BJ (cell line): ENCODE data around the gene IGSF11. TPM values are rescaled to one million over a fixed set of nuclear protein-coding genes. Genes with fewer than 3 reads are reported as not detected.

Source experiments
- CTCF ChIA-PET: fragments of 350-600 bp; formaldehyde crosslinking; extraction: SDS; loops from one replicate; lab custom pipeline; 2021; ENCODE audit warnings: antibody characterized with exemption, inconsistent platforms; lab: Yijun Ruan, JAX
- POLR2A ChIA-PET: fragments of 300-600 bp; sonication (Branson Sonifier 250); formaldehyde crosslinking; extraction: SDS; loops from one replicate; lab custom pipeline; 2021; ENCODE audit warnings: antibody characterized with exemption; lab: Charles Lee
- DNase-seq: peaks from one replicate; pipeline ENCODE4 v3.0.0-alpha.2; 2011; ENCODE audit warnings: low read depth
- H3K27me3 ChIP-seq: 2 replicates; pipeline ENCODE4 v1.6.0; 2011; ENCODE audit warnings: low read length; ENCODE audit not compliant: control insufficient read depth, insufficient read depth
- H3K36me3 ChIP-seq: 2 replicates; pipeline ENCODE4 v1.5.1; 2011; ENCODE audit warnings: low read length; ENCODE audit not compliant: control insufficient read depth, insufficient read depth
- H3K4me3 ChIP-seq: 2 replicates; pipeline ENCODE4 v1.5.1; 2011; ENCODE audit warnings: low read depth, mild to moderate bottlenecking, control low read depth, low read length
- polyA plus RNA-seq: library from polyadenylated mRNA; depleted of rRNA; stranded (reverse); fragments of >200 nt; gene quantifications from 2 replicates; pipeline ENCODE4 v1.2.3, GENCODE V29; 2011
- TF ChIP-seq, protein P1 (sequence below): IDR thresholded peaks from 2 replicates; pipeline ENCODE4 v1.5.1; 2011; ENCODE audit warnings: low read depth, mild to moderate bottlenecking, control low read depth, inconsistent platforms, low read length, moderate library complexity; ENCODE audit not compliant: insufficient read depth

Gene IGSF11
- polyA plus RNA-seq, 1 experiment: 0.20 TPM

DNA sequence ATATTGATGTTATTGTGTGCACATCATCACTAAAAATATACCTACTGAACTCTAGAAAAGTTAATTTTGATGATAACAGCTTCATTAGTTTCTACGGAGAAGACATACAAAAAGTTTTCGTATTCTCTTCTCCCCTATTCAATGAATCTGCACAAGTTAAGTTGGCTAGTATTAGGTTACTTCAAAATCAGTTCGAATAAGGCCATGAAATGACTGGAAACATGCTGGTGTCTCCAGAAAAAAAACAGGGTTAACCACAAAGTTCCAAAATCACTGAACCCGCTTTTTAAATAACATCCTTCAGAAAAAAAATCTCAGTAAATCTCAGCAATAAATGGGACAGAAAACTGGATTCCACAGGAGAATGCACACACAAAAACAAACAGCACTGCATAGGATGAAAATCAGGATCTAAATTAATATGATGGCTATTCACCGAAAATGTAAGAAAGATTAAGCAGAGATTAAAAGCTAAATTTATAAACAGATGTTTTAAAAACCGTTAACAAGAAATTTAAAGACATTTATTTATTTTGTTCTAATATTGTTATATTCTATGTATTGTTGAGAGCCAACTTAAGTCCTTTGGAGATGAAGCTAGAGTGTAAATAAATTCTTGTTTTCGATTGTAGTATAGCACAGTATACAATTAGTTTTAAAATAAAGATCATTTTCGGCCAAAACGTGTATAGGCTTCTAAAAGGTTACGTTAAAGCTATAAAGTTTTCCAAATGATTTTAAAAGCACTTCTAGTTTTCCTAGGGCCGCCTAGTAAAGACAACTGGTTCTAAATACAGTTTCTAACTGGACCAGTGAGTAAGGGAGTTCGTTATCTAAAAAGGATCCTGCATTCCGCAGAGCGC lies 1.0 kb downstream of the IGSF11 start:
- Histone ChIP-seq H3K4me3 (no peak overlapping the region), H3K27me3 (peaks cover 13% of the 10 kb centered on the region), H3K36me3 (no peaks in the 10 kb centered on the region)
- CTCF ChIA-PET: interaction anchor here (1.2 to 3.2 kb wide), 4 partner anchors 22 to 154 kb away, joined by 3 to 35 read pairs (median 4); no protein-coding TSS in a partner anchor
- POLR2A ChIA-PET: no interaction called here
- DNase-seq: no peak
- TF ChIP-seq, protein P1, sequence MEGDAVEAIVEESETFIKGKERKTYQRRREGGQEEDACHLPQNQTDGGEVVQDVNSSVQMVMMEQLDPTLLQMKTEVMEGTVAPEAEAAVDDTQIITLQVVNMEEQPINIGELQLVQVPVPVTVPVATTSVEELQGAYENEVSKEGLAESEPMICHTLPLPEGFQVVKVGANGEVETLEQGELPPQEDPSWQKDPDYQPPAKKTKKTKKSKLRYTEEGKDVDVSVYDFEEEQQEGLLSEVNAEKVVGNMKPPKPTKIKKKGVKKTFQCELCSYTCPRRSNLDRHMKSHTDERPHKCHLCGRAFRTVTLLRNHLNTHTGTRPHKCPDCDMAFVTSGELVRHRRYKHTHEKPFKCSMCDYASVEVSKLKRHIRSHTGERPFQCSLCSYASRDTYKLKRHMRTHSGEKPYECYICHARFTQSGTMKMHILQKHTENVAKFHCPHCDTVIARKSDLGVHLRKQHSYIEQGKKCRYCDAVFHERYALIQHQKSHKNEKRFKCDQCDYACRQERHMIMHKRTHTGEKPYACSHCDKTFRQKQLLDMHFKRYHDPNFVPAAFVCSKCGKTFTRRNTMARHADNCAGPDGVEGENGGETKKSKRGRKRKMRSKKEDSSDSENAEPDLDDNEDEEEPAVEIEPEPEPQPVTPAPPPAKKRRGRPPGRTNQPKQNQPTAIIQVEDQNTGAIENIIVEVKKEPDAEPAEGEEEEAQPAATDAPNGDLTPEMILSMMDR: no peak

DNA sequence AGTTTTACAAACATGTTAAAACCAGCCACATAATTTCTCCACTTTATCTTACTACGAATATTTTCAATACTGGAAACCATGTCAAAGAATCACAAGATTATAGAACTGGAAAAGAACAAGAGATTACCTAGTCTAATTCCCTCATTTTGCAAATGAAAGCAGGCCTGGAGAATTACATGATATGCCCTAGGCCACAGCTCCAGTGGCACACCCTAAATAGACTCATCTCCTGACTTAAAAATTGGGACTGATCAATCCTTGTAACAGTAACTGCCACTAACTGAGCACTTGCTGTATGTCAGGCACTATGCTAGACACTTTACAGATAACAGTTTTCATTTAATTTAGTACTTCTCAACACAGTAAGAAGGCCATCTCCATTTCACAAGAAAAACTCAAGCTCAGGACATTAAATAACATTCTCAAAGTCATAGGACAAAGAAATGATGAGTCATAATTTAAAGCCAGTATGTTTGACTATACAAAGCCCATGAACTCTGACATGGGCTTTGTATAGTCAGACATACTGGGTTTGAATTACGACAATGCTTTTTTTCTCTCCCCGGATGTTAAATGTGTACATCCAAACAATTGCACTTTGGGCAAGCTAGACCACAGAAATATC lies 9.4 kb downstream of the IGSF11 start:
- no peak for DNase-seq
- no peak overlapping the region for H3K4me3 ChIP-seq
- TF ChIP-seq, protein P1: no peak
- H3K27me3 ChIP-seq: no peaks in the 10 kb centered on the region
- ChIA-PET POLR2A (no interaction called here), CTCF (no interaction called here)
- H3K36me3 ChIP-seq: no peaks in the 10 kb centered on the region

DNA sequence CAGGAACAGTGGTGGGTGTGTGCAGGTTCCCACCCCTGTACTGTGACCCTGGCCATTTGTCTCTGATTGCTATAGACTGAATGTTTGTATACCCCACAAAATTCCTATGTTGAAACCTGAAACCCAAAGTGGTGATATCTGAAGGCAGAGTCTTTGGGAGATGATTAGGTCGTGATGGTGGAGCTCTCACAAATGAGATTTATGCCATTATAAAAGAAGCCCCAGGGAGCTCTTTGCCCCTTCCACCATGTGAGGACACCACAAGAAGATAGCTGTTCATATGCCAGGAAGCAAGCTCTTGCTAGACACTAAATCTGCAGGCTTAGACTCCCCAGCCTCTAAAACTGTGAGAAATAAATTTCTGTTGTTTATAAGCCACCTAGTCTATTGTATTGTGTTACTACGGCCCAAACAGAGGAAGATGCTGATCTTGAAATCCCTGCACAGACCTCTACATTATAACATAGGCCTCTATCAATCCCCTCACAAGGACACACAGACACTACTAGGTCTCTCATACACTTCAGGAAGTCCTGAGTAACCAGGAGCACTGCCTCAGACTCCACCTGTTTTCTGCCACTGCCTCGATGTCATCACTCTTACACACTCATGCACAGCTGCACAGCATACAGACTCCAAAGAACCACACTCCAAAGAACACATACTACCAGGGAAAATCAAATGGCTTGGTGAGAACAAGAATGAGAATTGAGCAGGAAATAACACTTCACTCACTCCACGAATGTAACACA lies 14.7 kb downstream of the IGSF11 start:
- ChIA-PET CTCF (no interaction called here), POLR2A (no interaction called here)
- TF ChIP-seq, protein P1: no peak
- H3K36me3 ChIP-seq: no peaks in the 10 kb centered on the region
- no peak for DNase-seq
- H3K4me3 ChIP-seq: no peak overlapping the region
- H3K27me3 ChIP-seq: no peaks in the 10 kb centered on the region; the same call in 1 of the 2 replicates

DNA sequence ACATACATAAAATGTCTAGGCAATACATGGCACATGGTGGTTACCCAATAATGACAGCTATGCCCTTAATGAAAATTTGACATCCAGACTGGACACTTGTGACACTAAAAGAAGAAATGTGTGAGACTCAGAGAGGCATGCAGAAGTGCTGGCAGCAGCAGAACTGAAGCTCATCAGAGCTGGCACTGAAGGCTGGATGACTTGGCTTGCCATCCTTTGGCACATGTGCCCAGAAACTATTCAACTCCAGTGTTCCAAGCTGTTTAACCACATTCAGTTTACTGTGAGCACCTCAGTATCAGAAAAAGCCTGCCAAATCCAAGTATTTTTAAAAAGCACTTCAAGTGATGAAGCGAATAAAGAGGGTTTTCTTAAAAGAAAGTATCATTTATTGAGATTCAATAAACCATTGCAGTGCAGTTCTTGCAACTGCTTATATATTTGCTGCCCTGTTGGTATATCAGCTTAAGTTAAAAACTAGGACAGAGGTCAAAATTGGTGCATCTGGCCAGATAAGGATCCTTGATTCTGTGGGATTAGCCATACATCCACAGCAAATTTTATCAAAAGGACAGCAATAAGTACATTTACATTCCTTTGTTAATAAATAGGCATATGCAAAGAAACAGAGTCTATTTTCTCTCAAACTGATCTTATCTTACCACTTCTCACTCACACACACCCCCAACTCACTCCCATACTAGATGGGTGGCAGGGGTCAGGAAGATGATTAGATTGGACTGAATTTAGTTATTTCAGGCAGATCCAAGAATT lies 15.8 kb downstream of the IGSF11 start:
- no peak overlapping the region for H3K4me3 ChIP-seq
- ChIA-PET CTCF (no interaction called here), POLR2A (no interaction called here)
- no peak for DNase-seq
- H3K27me3 ChIP-seq: no peaks in the 10 kb centered on the region; the same call in none of the 2 replicates
- TF ChIP-seq, protein P1: no peak
- no peaks in the 10 kb centered on the region for H3K36me3 ChIP-seq
